Nephron progenitor cell (in vitro differentiated cells): Measurements from ENCODE around the gene ZFAND2A.

Source experiments
- DNase-seq: peaks from one replicate; pipeline ENCODE4 v3.0.0; 2021
- H3K27ac Mint-ChIP-seq: 2 replicates; pipeline ENCODE4 v1.8.0; 2021; ENCODE audit warnings: mild to moderate bottlenecking, moderate library complexity, mixed read lengths
- H3K27me3 Mint-ChIP-seq: 2 replicates; pipeline ENCODE4 v1.8.0; 2021; ENCODE audit warnings: mild to moderate bottlenecking, low read depth, mixed read lengths; ENCODE audit not compliant: poor library complexity
- H3K36me3 Mint-ChIP-seq: 2 replicates; pipeline ENCODE4 v1.8.0; 2021; ENCODE audit warnings: low read depth, mixed read lengths
- H3K4me1 Mint-ChIP-seq: 2 replicates; pipeline ENCODE4 v1.8.0; 2021; ENCODE audit warnings: mixed read lengths
- H3K4me3 Mint-ChIP-seq: 2 replicates; pipeline ENCODE4 v1.8.0; 2021; ENCODE audit warnings: mild to moderate bottlenecking, moderate library complexity, mixed read lengths
- H3K9me3 Mint-ChIP-seq: 2 replicates; pipeline ENCODE4 v1.8.0; 2021; ENCODE audit warnings: mild to moderate bottlenecking, moderate library complexity, mixed read lengths
- TF ChIP-seq, protein P1 (sequence below): fragments of 200-600 bp; sonication (generic); IDR thresholded peaks from 2 replicates; pipeline ENCODE4 v1.5.0; 2021; ENCODE audit warnings: antibody characterized with exemption

The ZFAND2A gene

DNA sequence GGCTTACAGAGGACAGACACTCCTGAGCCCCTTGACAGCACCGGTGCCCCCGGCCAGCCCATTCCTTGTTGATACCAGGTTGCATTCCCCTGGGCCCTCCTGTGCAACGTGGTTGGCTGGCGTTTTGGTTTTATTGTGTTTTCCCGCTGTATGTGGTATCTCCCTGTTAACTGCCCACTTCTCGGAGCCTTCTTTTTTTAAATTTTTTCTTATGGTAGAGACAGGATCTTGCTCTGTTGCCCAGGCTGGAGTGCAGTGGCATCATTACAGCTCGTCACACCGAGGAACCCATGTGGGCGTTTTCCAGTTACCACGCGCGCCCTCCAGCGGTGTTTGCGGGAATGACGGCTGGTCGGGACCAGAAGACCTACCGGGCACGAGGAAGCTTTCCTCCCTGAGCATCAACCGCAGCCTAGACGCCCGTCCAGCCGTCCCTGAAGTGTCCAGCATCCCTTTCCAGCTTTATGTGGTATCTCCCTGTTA is 16.9 kb upstream of the ZFAND2A start:
- no peaks in the 10 kb centered on the region for H3K36me3 Mint-ChIP-seq
- TF ChIP-seq, protein P1, sequence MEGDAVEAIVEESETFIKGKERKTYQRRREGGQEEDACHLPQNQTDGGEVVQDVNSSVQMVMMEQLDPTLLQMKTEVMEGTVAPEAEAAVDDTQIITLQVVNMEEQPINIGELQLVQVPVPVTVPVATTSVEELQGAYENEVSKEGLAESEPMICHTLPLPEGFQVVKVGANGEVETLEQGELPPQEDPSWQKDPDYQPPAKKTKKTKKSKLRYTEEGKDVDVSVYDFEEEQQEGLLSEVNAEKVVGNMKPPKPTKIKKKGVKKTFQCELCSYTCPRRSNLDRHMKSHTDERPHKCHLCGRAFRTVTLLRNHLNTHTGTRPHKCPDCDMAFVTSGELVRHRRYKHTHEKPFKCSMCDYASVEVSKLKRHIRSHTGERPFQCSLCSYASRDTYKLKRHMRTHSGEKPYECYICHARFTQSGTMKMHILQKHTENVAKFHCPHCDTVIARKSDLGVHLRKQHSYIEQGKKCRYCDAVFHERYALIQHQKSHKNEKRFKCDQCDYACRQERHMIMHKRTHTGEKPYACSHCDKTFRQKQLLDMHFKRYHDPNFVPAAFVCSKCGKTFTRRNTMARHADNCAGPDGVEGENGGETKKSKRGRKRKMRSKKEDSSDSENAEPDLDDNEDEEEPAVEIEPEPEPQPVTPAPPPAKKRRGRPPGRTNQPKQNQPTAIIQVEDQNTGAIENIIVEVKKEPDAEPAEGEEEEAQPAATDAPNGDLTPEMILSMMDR, result peak; percentile 58
- H3K27me3 Mint-ChIP-seq, result peaks cover 39% of the 10 kb centered on the region
- no peak overlapping the region for H3K27ac Mint-ChIP-seq
- DNase-seq, result peak; percentile 77
- H3K4me3 Mint-ChIP-seq, result no peak overlapping the region
- peaks cover 22% of the 10 kb centered on the region for H3K9me3 Mint-ChIP-seq
- peaks cover 23% of the 10 kb centered on the region for H3K4me1 Mint-ChIP-seq

DNA sequence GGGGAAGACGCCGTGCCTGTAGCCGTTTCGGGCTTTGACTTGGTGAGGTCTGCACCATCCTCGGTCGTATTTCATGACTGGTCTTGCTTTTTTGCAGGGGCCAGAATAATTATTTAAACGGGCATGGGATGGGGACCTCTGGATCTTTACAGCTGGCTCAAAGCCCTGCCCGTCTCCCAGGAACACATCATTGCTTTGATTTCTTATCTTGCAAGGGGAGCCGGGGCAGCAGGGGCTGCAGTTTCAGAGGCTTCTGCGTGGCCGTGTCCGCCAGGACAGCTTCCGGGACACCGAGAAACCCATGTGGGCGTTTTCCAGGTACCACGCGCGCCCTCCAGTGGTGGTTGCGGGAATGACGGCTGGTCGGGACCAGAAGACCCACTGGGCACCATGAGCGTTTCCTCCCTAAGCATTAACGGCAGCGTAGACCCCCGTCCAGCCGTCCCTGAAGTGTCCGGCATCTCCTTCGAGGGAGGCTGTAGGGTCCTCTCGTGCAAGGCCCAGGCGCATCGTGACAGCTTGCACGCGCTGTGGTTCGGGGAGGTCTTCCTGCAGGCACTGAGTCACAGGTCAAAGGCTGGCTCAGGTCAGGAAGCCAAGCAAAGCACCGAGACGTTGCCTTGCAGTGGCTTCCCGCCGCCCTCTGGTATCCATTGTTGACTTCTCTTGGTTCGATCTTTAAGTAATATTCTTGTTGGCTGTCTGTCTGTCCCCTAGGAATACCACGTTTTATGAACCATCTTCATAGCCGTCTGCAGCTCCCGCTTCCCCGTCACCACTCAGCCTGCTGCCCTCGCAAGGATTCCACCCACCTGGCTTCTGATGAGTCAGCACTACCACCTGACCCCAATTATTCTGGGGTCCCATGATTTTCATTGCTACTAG is 16.2 kb upstream of the ZFAND2A start:
- Mint-ChIP-seq H3K4me3 (peak overlapping the region; percentile 44), H3K4me1 (peaks cover 18% of the 10 kb centered on the region), H3K9me3 (peaks cover 22% of the 10 kb centered on the region), H3K27ac (no peak overlapping the region), H3K27me3 (peaks cover 38% of the 10 kb centered on the region), H3K36me3 (no peaks in the 10 kb centered on the region)
- TF ChIP-seq, protein P1, result peak; percentile 97
- peak; percentile 97 for DNase-seq

DNA sequence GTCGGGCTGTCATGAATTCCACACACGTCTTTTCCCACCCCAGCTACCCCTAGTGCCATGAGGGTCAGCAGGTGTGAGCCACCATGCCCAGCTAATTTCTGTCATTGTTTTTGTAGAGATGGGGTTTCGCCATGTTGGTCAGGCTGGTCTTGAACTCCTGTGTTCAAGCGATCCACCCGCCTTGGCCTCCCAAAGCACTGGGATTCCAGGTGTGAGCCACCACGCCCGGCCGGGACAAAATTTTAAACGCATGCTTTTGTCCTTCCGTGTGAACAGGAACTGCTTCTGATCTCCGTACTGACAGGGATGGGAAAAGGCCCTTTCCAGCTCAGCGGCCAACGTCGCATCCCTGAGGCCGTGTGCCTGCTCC is 15.6 kb upstream of the ZFAND2A start:
- H3K27ac Mint-ChIP-seq, result no peak overlapping the region
- peaks cover 22% of the 10 kb centered on the region for H3K9me3 Mint-ChIP-seq
- H3K27me3 Mint-ChIP-seq, result peaks cover 40% of the 10 kb centered on the region
- H3K4me3 Mint-ChIP-seq, result no peak overlapping the region
- no peaks in the 10 kb centered on the region for H3K36me3 Mint-ChIP-seq
- peaks cover 11% of the 10 kb centered on the region for H3K4me1 Mint-ChIP-seq
- TF ChIP-seq, protein P1, result no peak
- DNase-seq, result no peak

DNA sequence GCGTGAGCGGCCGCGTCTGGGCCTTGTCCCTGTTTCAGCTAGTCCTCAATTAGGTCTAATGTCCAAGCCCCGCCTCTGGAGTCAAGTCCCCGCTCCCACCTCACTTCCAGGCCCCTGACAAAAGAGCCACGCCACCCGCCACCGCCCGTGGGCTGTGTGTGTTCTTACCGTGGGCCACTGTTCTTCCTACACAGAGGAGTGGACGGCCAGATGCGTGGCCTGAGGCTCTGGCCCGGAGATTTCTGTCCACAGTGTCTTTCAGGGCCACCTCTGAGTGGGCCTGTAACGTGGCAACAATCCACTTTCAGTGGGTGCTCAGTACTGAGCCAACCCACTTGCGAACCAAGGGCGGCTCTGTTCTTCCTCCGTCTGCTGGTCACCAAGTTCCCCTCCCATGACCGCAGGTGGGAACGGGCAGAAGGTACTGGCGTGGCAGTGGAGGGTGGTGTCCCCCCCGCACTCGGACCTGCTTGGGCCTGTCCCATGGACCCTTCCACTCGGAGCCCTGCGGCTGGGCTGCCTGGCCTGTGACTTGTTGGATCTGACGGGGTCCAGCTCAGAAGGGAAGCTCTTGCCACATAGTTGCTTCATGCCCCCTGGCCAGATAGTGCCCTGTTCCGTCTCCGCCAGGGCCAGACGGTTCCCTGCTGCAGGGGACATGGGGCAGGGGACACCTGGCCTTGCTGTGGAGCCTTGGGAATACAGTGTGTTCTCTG is 15.0 kb upstream of the ZFAND2A start:
- Mint-ChIP-seq H3K9me3 (peaks cover 22% of the 10 kb centered on the region), H3K4me1 (peaks cover 7% of the 10 kb centered on the region), H3K27me3 (peaks cover 36% of the 10 kb centered on the region), H3K4me3 (no peak overlapping the region), H3K27ac (no peak overlapping the region), H3K36me3 (no peaks in the 10 kb centered on the region)
- DNase-seq, result no peak
- TF ChIP-seq, protein P1, result no peak

- Mint-ChIP-seq H3K4me3 (no peak overlapping the region), H3K27ac (no peak overlapping the region), H3K9me3 (peaks cover 18% of the 10 kb centered on the region), H3K36me3 (no peaks in the 10 kb centered on the region), H3K27me3 (peaks cover 35% of the 10 kb centered on the region), H3K4me1 (peaks cover 12% of the 10 kb centered on the region)
- TF ChIP-seq, protein P1, result no peak
- no peak for DNase-seq
Measured at GRCh38 chr7:1174002-1174401, 14.0 kb upstream of the ZFAND2A start.
